GM19025 (cell line): Measurements from ENCODE around the gene MEGF6.

Experiments used
- ATAC-seq: cut with Tn5 transposase; IDR thresholded peaks from one replicate; pipeline ENCODE4 v1.9.1; 2021; ENCODE audit warnings: mild to moderate bottlenecking, low read depth, moderate library complexity; ENCODE audit not compliant: unreplicated experiment

Gene MEGF6

GRCh38 chr1:3645247-3645646 is 33.9 kb upstream of the MEGF6 start:
- ATAC-seq = no peak

- no peak for ATAC-seq
These were observed 33.0 kb upstream of the MEGF6 start for GRCh38 chr1:3644273-3644672.

- no peak for ATAC-seq
These were observed 31.8 kb upstream of the MEGF6 start for GRCh38 chr1:3642919-3643675.

GRCh38 chr1:3641816-3642215 is 30.5 kb upstream of the MEGF6 start:
- no peak for ATAC-seq

GRCh38 chr1:3641046-3641760 is 29.9 kb upstream of the MEGF6 start:
- no peak for ATAC-seq

GRCh38 chr1:3640121-3640837 is 29.0 kb upstream of the MEGF6 start:
- no peak for ATAC-seq

GRCh38 chr1:3639397-3639911 is 28.1 kb upstream of the MEGF6 start:
- ATAC-seq = no peak

GRCh38 chr1:3638676-3639075 is 27.4 kb upstream of the MEGF6 start:
- ATAC-seq = no peak

GRCh38 chr1:3638027-3638426 is 26.7 kb upstream of the MEGF6 start:
- ATAC-seq = no peak

- ATAC-seq = no peak
These were observed 25.2 kb upstream of the MEGF6 start for GRCh38 chr1:3636531-3636930.

- no peak for ATAC-seq
These were observed 24.8 kb upstream of the MEGF6 start for GRCh38 chr1:3636080-3636479.

GRCh38 chr1:3634059-3634800 is 22.9 kb upstream of the MEGF6 start:
- ATAC-seq = no peak

- no peak for ATAC-seq
These were observed 22.2 kb upstream of the MEGF6 start for GRCh38 chr1:3633344-3634058.

- ATAC-seq = no peak
These were observed 21.5 kb upstream of the MEGF6 start for GRCh38 chr1:3632716-3633343.

GRCh38 chr1:3632298-3632697 is 21.0 kb upstream of the MEGF6 start:
- ATAC-seq = no peak

- no peak for ATAC-seq
These were observed 20.3 kb upstream of the MEGF6 start for GRCh38 chr1:3631320-3632260.

GRCh38 chr1:3630914-3631313 is 19.6 kb upstream of the MEGF6 start:
- no peak for ATAC-seq

GRCh38 chr1:3630161-3630611 is 18.9 kb upstream of the MEGF6 start:
- ATAC-seq = no peak
